Kidney epithelial cell (primary cell): ENCODE data around the gene ATXN7. TPM values are rescaled to one million over a fixed set of nuclear protein-coding genes. Genes with fewer than 3 reads are reported as not detected.

Experiments
- DNase-seq: peaks from one replicate; pipeline ENCODE4 v3.0.0-alpha.2; 2010; ENCODE audit warnings: low read depth
- H3K27me3 ChIP-seq: 2 replicates; pipeline ENCODE4 v1.6.0; 2011; ENCODE audit warnings: low read length; ENCODE audit not compliant: control insufficient read depth, insufficient read depth
- H3K36me3 ChIP-seq: 2 replicates; pipeline ENCODE4 v1.5.1; 2011; ENCODE audit warnings: low read length; ENCODE audit not compliant: control insufficient read depth, insufficient read depth
- H3K4me3 ChIP-seq: 2 replicates; pipeline ENCODE4 v1.5.1; 2011; ENCODE audit warnings: low read depth, mild to moderate bottlenecking, control low read depth, low read length
- CTCF ChIP-seq: IDR thresholded peaks from 2 replicates; pipeline ENCODE4 v1.5.1; 2011; ENCODE audit warnings: mild to moderate bottlenecking, moderate library complexity, low read length, control low read depth, inconsistent platforms; ENCODE audit not compliant: insufficient read depth, poor library complexity, severe bottlenecking
- total RNA-seq: library from RNA; depleted of rRNA; stranded (reverse); fragments of >200 nt; gene quantifications from 2 replicates; pipeline ENCODE4 v1.2.3, GENCODE V29; 2015

Gene ATXN7
- total RNA-seq, 1 donor from 2014 or later = 12.3 TPM

GRCh38 chr3:64039981-64040733, 176.5 kb downstream of the ATXN7 start:
- no peak for DNase-seq
- Histone ChIP-seq H3K27me3 (no peaks in the 10 kb centered on the region), H3K4me3 (no peak overlapping the region), H3K36me3 (no peaks in the 10 kb centered on the region)
- no peak for TF ChIP-seq CTCF

DNA sequence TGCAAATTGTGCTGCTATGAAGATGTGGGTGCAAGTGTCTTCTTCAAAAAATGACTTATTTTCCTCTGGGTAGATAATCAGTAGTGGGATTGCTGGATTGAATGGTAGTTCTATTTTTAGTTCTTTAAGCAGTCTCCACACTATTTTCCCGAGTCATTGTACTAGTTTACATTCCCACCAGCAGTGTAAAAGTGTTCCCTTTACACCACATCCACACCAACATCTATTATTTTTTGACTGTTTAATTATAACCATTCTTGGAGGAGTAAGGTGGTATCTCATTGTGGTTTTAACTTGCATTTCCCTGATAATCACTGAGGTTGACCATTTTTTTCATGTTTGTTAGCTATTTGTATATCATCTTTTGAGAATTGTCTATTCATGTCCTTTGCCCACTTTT, 179.3 kb downstream of the ATXN7 start:
- no peak for DNase-seq
- no peaks in the 10 kb centered on the region for H3K36me3 ChIP-seq
- H3K27me3 ChIP-seq = no peaks in the 10 kb centered on the region
- H3K4me3 ChIP-seq = no peak overlapping the region
- TF ChIP-seq CTCF = no peak

DNA sequence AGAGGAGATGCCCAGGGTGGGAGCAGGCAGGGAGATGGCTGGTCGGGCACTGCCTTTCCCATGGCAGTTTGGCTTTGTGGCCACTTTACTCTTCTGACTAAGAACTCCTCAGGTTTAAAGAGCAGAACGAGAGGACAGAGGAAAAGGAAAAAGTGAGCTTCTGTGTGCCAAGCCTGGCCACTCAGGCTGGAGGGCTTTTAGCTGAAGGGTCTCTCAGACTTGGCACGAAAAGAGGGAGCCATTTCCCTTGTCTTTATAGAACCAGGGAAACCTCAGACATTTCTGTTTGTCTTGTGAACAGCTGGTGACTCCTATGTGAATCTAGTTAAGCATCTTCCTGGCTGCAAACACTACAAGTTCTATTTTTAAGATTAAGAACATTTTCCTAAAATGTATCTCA, 182.9 kb downstream of the ATXN7 start:
- TF ChIP-seq CTCF = no peak
- H3K36me3 ChIP-seq = no peaks in the 10 kb centered on the region
- H3K27me3 ChIP-seq = no peaks in the 10 kb centered on the region
- H3K4me3 ChIP-seq = no peak overlapping the region
- DNase-seq = no peak

- Histone ChIP-seq H3K36me3 (no peaks in the 10 kb centered on the region), H3K27me3 (no peaks in the 10 kb centered on the region), H3K4me3 (no peak overlapping the region)
- DNase-seq = no peak
- no peak for TF ChIP-seq CTCF
These were observed 183.4 kb downstream of the ATXN7 start for GRCh38 chr3:64046996-64047594.

DNA sequence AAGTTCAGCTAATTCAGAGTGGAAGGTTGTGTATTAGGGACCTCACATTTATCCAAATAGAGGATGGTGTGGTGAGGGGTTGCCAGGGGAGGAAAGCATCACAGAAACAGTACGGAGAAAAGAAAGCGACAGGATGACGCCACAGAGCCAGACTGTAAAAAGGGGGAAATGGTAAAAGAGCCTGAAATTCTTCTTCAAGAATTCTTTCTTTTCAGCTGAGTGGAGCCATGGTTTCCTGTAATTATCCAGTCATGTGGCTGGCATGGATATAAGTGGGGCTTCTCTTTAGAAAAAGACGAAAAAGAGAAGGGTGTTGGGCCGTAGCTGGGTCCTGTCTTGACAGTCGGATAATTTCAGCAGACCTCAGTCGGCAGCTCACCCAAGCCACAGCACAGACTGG, 184.1 kb downstream of the ATXN7 start:
- no peak for TF ChIP-seq CTCF
- no peaks in the 10 kb centered on the region for H3K36me3 ChIP-seq
- no peaks in the 10 kb centered on the region for H3K27me3 ChIP-seq
- no peak overlapping the region for H3K4me3 ChIP-seq
- DNase-seq = no peak
